Loucy (cell line): ENCODE measurements around the gene SDK1.

Source experiments
- H2AFZ ChIP-seq: fragments of 200-600 bp; sonication (generic); 2 replicates; pipeline ENCODE4 v1.6.0; 2016; ENCODE audit warnings: antibody characterized with exemption, mild to moderate bottlenecking, low read length, moderate library complexity
- H3F3A ChIP-seq: fragments of 200-600 bp; 2 replicates; pipeline ENCODE4 v1.6.0; 2016; ENCODE audit warnings: antibody characterized with exemption, low read depth, mild to moderate bottlenecking
- H3K27me3 ChIP-seq: fragments of 200-600 bp; sonication (generic); 2 replicates; pipeline ENCODE4 v1.6.1; 2014; ENCODE audit warnings: low read length, mild to moderate bottlenecking; ENCODE audit not compliant: insufficient read depth, poor library complexity, severe bottlenecking
- H3K36me3 ChIP-seq: fragments of 200-600 bp; sonication (generic); 2 replicates; pipeline ENCODE4 v1.6.1; 2016; ENCODE audit warnings: low read length; ENCODE audit not compliant: insufficient read depth
- H3K4me1 ChIP-seq: fragments of 200-600 bp; sonication (generic); 2 replicates; pipeline ENCODE4 v1.5.1; 2014; ENCODE audit warnings: low read length, mild to moderate bottlenecking; ENCODE audit not compliant: insufficient read depth, poor library complexity, severe bottlenecking
- H3K4me2 ChIP-seq: fragments of 200-600 bp; sonication (generic); 2 replicates; pipeline ENCODE4 v1.6.0; 2014; ENCODE audit warnings: antibody characterized with exemption, low read length, low read depth, mild to moderate bottlenecking; ENCODE audit not compliant: poor library complexity, severe bottlenecking
- H3K4me3 ChIP-seq: fragments of 200-600 bp; sonication (generic); 2 replicates; pipeline ENCODE4 v1.5.1; 2014; ENCODE audit warnings: low read length, mild to moderate bottlenecking, mixed read lengths; ENCODE audit not compliant: poor library complexity, severe bottlenecking
- H3K79me2 ChIP-seq: fragments of 200-600 bp; sonication (generic); 2 replicates; pipeline ENCODE4 v1.6.1; 2014; ENCODE audit warnings: low read length; ENCODE audit not compliant: insufficient read depth
- H3K9ac ChIP-seq: fragments of 200-600 bp; sonication (generic); 2 replicates; pipeline ENCODE4 v1.6.0; 2014; ENCODE audit warnings: mild to moderate bottlenecking, low read depth, low read length, moderate library complexity; ENCODE audit not compliant: poor library complexity, severe bottlenecking
- H3K9me2 ChIP-seq: fragments of 200-600 bp; sonication (generic); replicated peaks from 2 replicates; pipeline ENCODE4 v1.6.1; 2016; ENCODE audit warnings: low read depth, low read length, mixed read lengths
- H3K9me3 ChIP-seq: fragments of 200-600 bp; sonication (generic); 2 replicates; pipeline ENCODE4 v1.6.1; 2014; ENCODE audit warnings: mild to moderate bottlenecking, antibody characterized with exemption, low read length, low read depth; ENCODE audit not compliant: insufficient read depth
- H4K20me1 ChIP-seq: fragments of 200-600 bp; sonication (generic); 2 replicates; pipeline ENCODE4 v1.6.0; 2014; ENCODE audit warnings: antibody characterized with exemption, low read length, mild to moderate bottlenecking; ENCODE audit not compliant: insufficient read depth, poor library complexity, severe bottlenecking
- CTCF ChIP-seq: fragments of 200-600 bp; sonication (generic); conservative IDR thresholded peaks from 2 replicates; pipeline ENCODE4 v1.5.1; 2014; ENCODE audit warnings: mild to moderate bottlenecking, antibody characterized with exemption, low read length
- EZH2phosphoT487 ChIP-seq: fragments of 200-600 bp; IDR thresholded peaks from 2 replicates; pipeline ENCODE4 v1.6.1; 2018; ENCODE audit warnings: antibody characterized with exemption, mild to moderate bottlenecking, moderate library complexity, borderline replicate concordance

Gene SDK1

GRCh38 chr7:4208586-4208985 lies 907.5 kb downstream of the SDK1 start:
- Histone ChIP-seq H3K4me2 (no peak overlapping the region), H3K9me3 (peaks cover 10% of the 10 kb centered on the region), H3K27me3 (no peaks in the 10 kb centered on the region), H3K9ac (no peak overlapping the region), H3K4me3 (no peak overlapping the region), H4K20me1 (no peaks in the 10 kb centered on the region), H2AFZ (no peak overlapping the region), H3K79me2 (no peaks in the 10 kb centered on the region), H3K9me2 (no peaks in the 10 kb centered on the region), H3K36me3 (no peaks in the 10 kb centered on the region), H3K4me1 (no peaks in the 10 kb centered on the region), H3F3A (no peaks in the 10 kb centered on the region)
- no peak for TF ChIP-seq EZH2phosphoT487

- no peaks in the 10 kb centered on the region for H3K27me3 ChIP-seq
Measured at GRCh38 chr7:4209126-4209525, 908.1 kb downstream of the SDK1 start.

GRCh38 chr7:4209966-4210365 lies 908.9 kb downstream of the SDK1 start:
- no peak overlapping the region for H3K4me2 ChIP-seq
- TF ChIP-seq CTCF (no peak), EZH2phosphoT487 (no peak)
- no peaks in the 10 kb centered on the region for H3K9me2 ChIP-seq
- H3K9me3 ChIP-seq, result peaks cover 10% of the 10 kb centered on the region
- H3K4me1 ChIP-seq, result no peaks in the 10 kb centered on the region
- no peaks in the 10 kb centered on the region for H4K20me1 ChIP-seq
- H2AFZ ChIP-seq, result no peak overlapping the region
- no peaks in the 10 kb centered on the region for H3F3A ChIP-seq
- no peak overlapping the region for H3K9ac ChIP-seq
- no peaks in the 10 kb centered on the region for H3K79me2 ChIP-seq
- no peaks in the 10 kb centered on the region for H3K27me3 ChIP-seq
- no peaks in the 10 kb centered on the region for H3K36me3 ChIP-seq
- H3K4me3 ChIP-seq, result no peak overlapping the region

More at GRCh38 chr7:4209126-4209525, 908.1 kb downstream of the SDK1 start:
- no peaks in the 10 kb centered on the region for H3F3A ChIP-seq
- H3K9me2 ChIP-seq, result no peaks in the 10 kb centered on the region
- peaks cover 10% of the 10 kb centered on the region for H3K9me3 ChIP-seq
- no peak for TF ChIP-seq EZH2phosphoT487
- TF ChIP-seq CTCF, result no peak
- no peaks in the 10 kb centered on the region for H4K20me1 ChIP-seq
- H3K4me2 ChIP-seq, result no peak overlapping the region
- H2AFZ ChIP-seq, result no peak overlapping the region
- H3K9ac ChIP-seq, result no peak overlapping the region
- H3K36me3 ChIP-seq, result no peaks in the 10 kb centered on the region
- no peak overlapping the region for H3K4me3 ChIP-seq
- H3K79me2 ChIP-seq, result no peaks in the 10 kb centered on the region
- no peaks in the 10 kb centered on the region for H3K4me1 ChIP-seq

GRCh38 chr7:4210821-4211220 lies 909.8 kb downstream of the SDK1 start:
- H2AFZ ChIP-seq, result no peak overlapping the region
- no peaks in the 10 kb centered on the region for H3K27me3 ChIP-seq
- H3K9me3 ChIP-seq, result peaks cover 10% of the 10 kb centered on the region

More at GRCh38 chr7:4210821-4211220, 909.8 kb downstream of the SDK1 start:
- no peaks in the 10 kb centered on the region for H3K9me2 ChIP-seq
- H3K4me2 ChIP-seq, result no peak overlapping the region
- H3K4me3 ChIP-seq, result no peak overlapping the region
- no peaks in the 10 kb centered on the region for H3K79me2 ChIP-seq
- no peaks in the 10 kb centered on the region for H3K4me1 ChIP-seq
- H4K20me1 ChIP-seq, result no peaks in the 10 kb centered on the region
- no peaks in the 10 kb centered on the region for H3K36me3 ChIP-seq
- TF ChIP-seq CTCF (no peak), EZH2phosphoT487 (no peak)
- H3F3A ChIP-seq, result no peaks in the 10 kb centered on the region
- H3K9ac ChIP-seq, result no peak overlapping the region
